Stimulated activated CD4-positive, alpha-beta T cell treated with anti-CD3 and anti-CD28 coated beads, Interleukin-2, amount 100 ng/mL, for 4 hours (primary cell): Measurements from ENCODE around the gene PPP1R12B.
"Not testable (repeated sequence)": the region's sequence is repeated elsewhere in the genome, so short reads cannot be mapped to it uniquely, and the experiment has no call there.

Source experiments
- DNase-seq: peaks from one replicate; pipeline ENCODE4 v3.0.0-alpha.2; 2020; ENCODE audit warnings: low read depth

Gene PPP1R12B

DNA sequence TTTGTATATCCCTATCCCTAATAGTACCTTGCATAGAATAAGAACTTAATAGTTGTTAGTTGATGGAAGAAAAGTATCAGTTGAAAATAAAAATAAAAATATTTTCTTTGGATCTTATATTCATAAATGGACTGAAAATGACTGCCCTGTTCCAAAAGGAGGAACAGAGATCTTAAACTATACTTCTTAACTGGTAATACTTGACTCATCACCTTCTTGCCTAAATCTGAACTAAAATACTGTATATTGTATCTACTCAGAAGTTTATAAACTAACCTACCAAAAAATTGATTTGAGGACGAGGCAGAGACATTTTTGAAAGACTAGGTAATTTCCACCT, 182.9 kb downstream of the PPP1R12B start:
- DNase-seq, result no peak

GRCh38 chr1:202531812-202532616, 183.5 kb downstream of the PPP1R12B start:
- DNase-seq, result not testable (repeated sequence)

- not testable (repeated sequence) for DNase-seq
These were observed 190.7 kb downstream of the PPP1R12B start for GRCh38 chr1:202539166-202539574.

DNA sequence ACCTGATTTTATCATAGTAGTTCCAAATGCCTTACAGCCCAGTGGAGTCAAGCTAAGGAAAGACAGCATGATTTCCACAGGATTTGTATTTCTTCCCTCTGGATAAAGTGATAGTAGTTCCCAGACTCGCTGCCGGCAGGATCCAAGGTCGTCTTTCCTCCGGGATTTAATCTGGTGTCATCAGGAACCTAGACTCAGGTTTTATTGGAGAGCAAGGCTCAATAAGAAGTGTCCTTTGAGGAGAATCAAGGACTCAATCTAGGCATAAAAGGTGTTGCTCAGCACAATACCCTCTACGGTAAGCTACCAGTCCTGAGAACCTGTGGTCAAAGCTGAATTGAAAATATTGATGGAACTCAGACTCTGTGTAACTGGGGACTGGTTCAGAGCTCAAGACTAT, 191.1 kb downstream of the PPP1R12B start:
- DNase-seq, result not testable (repeated sequence)

DNA sequence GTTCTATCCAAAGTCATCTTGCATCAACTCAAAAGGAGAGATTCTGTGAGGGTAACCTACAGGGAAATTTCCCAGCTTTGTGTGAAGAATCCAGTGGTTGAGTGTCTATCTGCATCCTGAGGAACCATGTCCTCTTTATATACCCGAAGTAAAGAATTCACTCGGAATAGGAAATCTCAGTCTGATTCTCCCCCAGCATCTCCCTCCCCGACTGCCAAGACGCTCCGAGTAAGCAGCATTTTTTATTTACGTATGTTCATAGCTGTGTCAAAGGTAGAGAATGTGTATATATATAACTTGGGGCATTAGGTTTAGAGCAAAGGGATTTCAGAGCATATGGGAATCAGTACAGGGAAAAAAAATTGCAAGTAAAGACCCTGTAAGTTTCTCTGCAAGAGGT, 191.5 kb downstream of the PPP1R12B start:
- DNase-seq, result no peak

- DNase-seq, result no peak
These were observed 191.9 kb downstream of the PPP1R12B start for GRCh38 chr1:202540448-202540847.

DNA sequence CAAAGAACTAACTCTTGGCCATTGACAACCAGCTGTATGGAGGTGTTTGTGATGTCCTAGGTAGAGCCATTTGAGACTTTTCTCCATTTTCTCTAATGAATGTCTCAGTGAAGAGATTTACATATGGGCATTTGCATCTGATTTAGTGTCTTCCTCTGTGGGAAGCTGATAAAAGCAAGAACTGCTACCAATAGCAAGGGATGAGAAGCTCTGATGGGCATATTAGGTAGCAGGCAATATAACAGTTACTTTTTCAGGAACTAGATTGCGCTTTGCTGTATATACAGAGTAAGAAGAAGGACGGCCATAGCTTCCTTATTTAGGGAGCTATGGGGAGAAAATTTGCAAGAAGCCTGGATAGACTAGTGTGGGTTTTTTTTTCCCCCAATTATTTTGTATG, 192.4 kb downstream of the PPP1R12B start:
- DNase-seq, result not testable (repeated sequence)

DNA sequence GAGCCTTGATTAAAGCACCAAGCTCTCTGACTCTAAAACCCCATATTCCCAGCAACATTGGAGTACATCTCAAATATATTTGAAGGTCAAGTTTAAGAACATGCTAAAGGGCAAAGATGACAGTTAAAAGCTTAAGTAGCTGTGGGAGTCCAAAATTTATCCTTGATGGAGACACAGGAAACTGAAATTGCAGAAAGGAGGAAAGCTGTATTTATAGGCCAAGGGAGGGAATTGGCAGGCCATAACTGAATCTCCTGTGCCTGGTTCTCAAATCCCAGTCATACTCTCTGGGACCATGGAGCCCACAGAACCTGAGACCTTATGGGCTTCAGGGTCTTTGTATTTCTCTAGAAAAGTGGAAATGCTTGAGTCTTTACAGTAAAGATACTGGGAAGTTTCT, 193.9 kb downstream of the PPP1R12B start:
- DNase-seq, result not testable (repeated sequence)

GRCh38 chr1:202543537-202543936, 195.0 kb downstream of the PPP1R12B start:
- not testable (repeated sequence) for DNase-seq

- DNase-seq, result not testable (repeated sequence)
These were observed 196.4 kb downstream of the PPP1R12B start for GRCh38 chr1:202544766-202545449.

- DNase-seq, result not testable (repeated sequence)
These were observed 197.3 kb downstream of the PPP1R12B start for GRCh38 chr1:202545647-202546303.

DNA sequence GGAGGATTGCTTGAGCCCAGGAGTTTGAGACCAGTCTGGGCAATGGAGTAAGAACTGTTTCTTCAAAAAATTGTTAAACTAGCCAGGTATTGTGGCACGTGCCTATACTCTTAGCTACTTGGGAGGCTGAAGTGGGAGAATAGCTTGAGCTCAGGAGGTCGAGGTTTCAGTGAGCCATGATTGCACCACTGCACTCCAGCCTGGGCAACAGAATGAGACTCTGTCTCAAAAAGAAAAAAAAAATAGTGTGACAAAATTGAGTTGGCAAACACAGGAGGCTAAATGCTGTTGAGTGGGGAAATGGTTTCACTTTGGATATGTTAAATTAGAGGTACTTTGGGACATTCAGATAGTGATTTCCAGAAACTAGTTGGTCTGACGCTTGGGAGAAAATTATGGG, 197.9 kb downstream of the PPP1R12B start:
- DNase-seq, result not testable (repeated sequence)

GRCh38 chr1:202546796-202547195, 198.3 kb downstream of the PPP1R12B start:
- DNase-seq, result not testable (repeated sequence)

DNA sequence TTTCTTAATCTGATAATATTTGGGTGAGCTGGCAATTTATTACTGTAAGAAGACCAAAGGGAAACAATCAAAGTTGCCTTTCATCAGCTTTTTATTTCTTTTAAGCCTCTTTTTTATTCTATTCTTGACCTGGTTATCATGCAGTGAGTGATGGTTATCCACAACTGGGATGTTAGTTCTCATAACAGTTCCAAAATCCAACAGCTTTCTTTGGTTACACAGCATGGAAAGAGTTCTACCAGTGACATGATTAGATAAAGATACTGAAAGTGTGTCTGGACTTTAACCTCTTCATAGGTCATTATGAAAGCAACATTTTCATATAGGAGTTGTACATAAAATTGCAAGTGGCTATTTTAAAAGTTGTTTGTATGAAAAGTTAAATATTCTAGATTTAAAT, 198.7 kb downstream of the PPP1R12B start:
- DNase-seq, result no peak

DNA sequence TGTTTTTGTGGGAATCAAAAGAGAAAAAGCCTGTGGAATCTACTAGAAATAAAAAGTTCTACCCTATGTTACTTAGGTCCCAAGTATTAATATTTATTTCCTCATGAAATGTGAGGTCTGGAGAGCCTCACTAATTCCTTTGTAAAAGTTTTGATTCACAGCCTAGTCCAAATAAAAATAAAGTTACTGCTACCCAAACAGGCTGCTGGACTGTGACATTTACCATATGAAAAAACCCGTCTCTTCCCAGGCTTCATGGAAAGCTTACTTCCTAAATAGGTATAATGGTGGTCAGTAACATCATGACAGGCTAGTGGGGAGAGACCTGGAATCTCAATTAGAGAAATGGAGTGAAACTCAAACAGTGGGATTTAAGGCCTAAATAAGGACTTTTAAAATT, 201.6 kb downstream of the PPP1R12B start:
- not testable (repeated sequence) for DNase-seq

DNA sequence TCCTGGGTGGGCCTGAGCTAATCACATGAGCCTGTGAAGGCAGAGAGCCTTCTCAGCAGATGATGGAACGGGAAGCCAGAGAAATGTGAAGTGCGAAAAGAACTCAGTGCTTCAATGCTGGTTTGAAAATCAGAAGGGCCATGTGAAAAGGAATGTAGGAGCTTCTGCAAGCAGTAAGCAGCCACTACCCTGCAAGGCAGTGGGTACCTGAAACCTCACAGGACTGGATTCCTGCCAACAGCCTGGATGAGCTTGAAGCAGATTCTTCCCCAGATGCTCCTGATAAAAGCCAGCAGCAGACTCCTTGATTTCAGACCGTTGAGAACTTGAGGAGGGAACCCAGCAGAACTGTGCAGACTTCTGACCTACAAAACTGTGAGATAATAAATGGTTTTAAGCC, 203.2 kb downstream of the PPP1R12B start:
- DNase-seq, result no peak

DNA sequence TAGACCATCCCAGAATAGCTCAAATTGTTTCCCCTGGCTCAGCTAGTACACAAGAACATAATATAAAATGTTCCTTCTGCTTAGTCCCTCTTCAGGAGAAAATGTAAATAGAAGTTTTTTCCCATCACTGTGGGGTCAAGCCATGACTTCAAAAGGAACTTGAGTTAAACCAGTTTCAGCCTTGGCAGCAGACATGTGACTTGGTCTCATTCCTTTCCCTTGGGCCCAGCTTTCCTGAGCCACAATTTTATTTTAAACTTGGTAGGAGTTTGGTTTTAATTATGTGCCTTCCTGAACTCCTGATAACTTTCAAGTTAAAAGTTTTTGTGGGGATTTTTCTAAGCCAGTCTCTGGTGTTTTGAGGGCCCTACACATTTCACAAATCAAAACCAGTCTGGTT, 204.1 kb downstream of the PPP1R12B start:
- DNase-seq, result not testable (repeated sequence)

GRCh38 chr1:202553078-202553477, 204.6 kb downstream of the PPP1R12B start:
- DNase-seq, result not testable (repeated sequence)

DNA sequence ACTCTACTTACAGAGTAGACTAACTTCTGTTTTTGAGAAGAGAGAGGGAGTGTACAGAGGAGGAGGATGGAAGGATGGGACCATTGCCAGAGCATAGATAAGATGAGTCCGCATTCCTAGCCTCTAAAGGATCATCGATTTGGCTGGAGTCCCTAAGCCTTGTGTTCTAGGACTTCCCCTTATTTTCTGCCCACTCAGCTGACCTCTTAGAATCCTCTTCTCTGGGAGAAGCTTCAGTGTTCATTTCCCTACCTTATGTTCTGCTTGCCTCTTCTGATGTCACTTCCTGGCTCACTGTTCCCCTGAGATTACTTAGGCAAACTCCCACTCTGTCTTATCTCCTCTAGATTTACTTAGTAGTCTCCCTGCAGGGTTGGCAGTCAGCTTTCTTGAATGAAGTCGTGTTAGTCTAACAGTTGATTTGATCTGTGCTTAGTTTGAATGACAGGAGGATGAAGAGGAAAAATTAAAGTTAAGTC, 205.1 kb downstream of the PPP1R12B start:
- DNase-seq, result no peak

GRCh38 chr1:202554619-202555018, 206.1 kb downstream of the PPP1R12B start:
- DNase-seq, result not testable (repeated sequence)

DNA sequence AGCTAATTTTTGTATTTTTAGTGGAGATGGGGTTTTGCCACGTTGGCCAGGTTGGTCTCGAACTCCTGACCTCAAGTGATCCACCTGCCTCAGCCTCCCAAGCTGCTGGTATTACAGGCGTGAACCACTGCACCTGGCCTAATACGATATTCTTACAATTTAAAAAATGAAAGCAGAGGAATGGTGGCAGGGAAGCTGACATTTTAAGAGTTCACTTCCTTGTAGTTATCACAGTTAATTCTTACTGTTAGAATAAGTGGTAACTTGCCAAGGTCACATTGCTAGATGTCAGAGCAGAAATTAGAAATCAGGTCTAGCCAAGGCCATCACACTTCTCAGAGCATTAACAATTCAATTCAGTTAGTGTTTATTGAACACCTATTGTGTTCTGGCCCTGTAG, 207.5 kb downstream of the PPP1R12B start:
- DNase-seq, result not testable (repeated sequence)

DNA sequence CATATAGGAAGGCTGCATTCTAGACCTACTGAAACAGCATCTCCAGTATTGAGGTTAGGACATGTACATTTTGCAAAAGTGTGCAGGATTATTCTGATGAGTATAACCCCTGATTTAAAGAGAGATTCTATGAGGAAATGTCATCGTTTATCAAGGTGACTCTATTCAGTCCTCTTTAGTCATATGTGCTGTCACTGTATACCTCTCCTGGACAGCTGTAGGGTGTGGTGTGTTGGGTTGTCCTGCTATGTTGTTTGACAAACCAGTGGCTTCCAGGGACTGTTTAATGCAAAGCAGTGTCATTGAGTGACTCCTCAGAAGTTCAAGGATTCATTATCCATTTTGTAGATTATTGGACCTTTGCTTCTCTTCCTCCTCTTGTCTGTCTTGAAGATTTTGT, 209.2 kb downstream of the PPP1R12B start:
- DNase-seq, result not testable (repeated sequence)

DNA sequence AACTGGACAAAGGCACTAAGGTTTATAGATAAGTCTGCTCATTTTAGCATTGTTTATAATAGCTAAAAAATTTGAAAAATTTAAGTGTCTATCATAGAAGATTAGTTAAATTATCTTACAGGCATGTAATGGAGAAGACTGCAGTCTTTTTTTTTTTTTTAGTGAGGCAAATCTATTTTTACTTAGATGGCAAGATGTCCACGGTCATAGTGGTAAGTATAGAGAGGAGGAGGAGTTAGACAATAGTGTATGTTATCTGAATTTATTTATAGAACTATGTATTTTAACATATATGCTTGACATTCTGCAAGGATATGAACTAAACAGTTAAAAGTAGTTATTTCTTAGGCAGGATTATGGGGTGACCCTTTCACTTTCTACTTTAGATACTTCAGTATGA, 212.7 kb downstream of the PPP1R12B start:
- no peak for DNase-seq
